ENCODE measurements around the gene ATP9A.
"Not testable (repeated sequence)": the region's sequence is repeated elsewhere in the genome, so short reads cannot be mapped to it uniquely, and the experiment has no call there.

ATP9A gene

DNA sequence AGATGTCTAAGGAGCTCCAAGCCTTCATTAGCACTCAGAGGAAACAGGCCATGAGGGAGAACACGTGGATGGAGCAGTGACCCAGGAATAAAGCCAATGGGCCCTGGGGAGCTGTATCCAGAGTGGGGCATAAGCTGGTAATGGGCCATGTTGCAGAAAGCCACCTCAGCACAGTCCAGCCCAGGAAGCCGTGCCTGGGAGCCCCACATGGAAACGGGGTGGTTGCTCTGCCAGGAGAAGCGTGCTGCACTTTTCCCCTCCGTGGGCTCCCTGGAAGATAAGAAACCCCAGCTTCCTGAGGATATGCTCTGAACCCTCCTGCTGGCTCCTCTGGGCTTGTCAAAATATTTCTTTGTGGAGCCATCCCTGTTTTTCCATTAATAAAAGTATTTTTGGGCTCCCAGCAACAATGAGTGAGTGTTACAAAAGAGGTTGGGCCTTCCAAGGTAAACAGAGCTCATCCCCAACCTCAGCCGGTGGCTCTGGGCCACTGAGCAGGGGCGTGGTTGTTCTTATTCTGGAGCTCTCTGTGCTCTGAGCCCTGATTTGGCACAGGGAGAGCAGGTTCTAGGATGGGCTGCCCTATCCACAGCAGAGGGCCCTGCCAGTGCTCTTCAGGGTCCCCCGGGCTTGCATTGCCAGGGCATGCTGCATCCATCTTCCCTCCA lies 194.5 kb downstream of the ATP9A start:
- Histone ChIP-seq H3K4me1 (ENCODE audit: control insufficient read depth, insufficient read depth, low read length, poor library complexity, severe bottlenecking) (no peaks in the 10 kb centered on the region), H3K36me3 (ENCODE audit: control insufficient read depth, insufficient read depth, low read length) (no peaks in the 10 kb centered on the region), H3K4me3 (ENCODE audit: insufficient read depth, low read depth, low read length, poor library complexity, severe bottlenecking) (no peak overlapping the region), H3K27me3 (replicated peaks; ENCODE audit: control insufficient read depth, insufficient read depth, low read length, poor library complexity, severe bottlenecking) (no peaks in the 10 kb centered on the region), H3K27ac (ENCODE audit: insufficient read depth, low read length, poor library complexity, severe bottlenecking) (no peak overlapping the region), H3K9me3 (ENCODE audit: control insufficient read depth, low read length) (no peaks in the 10 kb centered on the region)
- no peak for DNase-seq

DNA sequence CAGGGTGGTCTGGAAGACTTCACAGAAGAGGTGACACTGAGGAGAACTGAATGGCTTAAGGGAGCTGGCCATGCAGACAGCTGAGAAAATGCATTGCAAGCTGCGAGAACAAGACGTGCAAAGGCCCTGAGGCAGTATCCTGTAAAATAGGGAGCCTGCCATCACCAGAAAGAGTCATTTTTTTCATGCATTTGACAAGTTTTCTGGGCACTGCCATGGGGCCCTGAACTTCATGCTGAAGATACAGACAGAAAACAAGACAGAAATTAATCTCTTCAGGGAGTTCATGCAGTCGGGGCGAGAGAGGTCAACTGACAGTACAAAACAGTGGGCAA lies 196.8 kb downstream of the ATP9A start:
- no peak for DNase-seq
- H3K36me3 ChIP-seq (ENCODE audit: control insufficient read depth, insufficient read depth, low read length), result no peaks in the 10 kb centered on the region
- no peak overlapping the region for H3K27ac ChIP-seq (ENCODE audit: insufficient read depth, low read length, poor library complexity, severe bottlenecking)
- H3K4me3 ChIP-seq (ENCODE audit: insufficient read depth, low read depth, low read length, poor library complexity, severe bottlenecking), result no peak overlapping the region
- H3K9me3 ChIP-seq (ENCODE audit: control insufficient read depth, low read length), result no peaks in the 10 kb centered on the region
- no peaks in the 10 kb centered on the region for H3K4me1 ChIP-seq (ENCODE audit: control insufficient read depth, insufficient read depth, low read length, poor library complexity, severe bottlenecking)
- H3K27me3 ChIP-seq (replicated peaks; ENCODE audit: control insufficient read depth, insufficient read depth, low read length, poor library complexity, severe bottlenecking), result no peaks in the 10 kb centered on the region

DNA sequence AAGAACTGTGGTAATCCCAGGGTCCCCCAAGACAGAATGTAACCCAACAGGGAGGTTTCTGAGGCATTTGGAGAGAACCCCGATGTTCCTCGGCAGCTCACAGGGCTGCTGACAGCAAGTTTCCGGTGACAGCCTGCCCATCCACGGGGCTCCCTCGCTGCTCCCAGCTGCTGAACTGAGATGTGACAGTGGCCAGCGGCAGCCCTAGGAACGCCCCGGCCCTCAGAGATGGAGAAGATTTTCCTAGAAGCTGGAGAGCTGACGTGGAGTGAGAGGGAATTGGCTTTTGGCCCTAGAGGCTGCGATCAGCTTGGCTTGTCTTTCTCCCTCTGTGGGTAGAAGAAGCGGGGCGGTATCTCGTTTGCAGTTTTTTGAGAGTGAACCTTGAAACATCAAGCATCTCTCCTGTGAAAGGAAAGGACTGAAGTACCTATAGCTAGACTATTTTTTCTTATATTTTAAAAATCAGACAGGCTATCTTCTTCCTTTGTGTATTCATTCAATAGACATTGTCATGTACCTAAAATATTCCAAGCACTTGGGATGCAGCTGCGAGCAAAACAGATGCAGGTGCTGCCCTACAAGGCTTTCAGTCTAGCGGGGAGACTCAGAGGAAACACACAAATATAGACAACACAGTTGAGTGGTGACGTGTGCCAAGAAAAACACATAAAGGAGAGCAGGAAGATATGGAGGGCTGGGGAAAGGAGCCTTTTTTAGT lies 197.3 kb downstream of the ATP9A start:
- Histone ChIP-seq H3K9me3 (ENCODE audit: control insufficient read depth, low read length) (no peaks in the 10 kb centered on the region), H3K27ac (ENCODE audit: insufficient read depth, low read length, poor library complexity, severe bottlenecking) (no peak overlapping the region), H3K27me3 (replicated peaks; ENCODE audit: control insufficient read depth, insufficient read depth, low read length, poor library complexity, severe bottlenecking) (no peaks in the 10 kb centered on the region), H3K4me1 (ENCODE audit: control insufficient read depth, insufficient read depth, low read length, poor library complexity, severe bottlenecking) (no peaks in the 10 kb centered on the region), H3K36me3 (ENCODE audit: control insufficient read depth, insufficient read depth, low read length) (no peaks in the 10 kb centered on the region), H3K4me3 (ENCODE audit: insufficient read depth, low read depth, low read length, poor library complexity, severe bottlenecking) (no peak overlapping the region)
- DNase-seq, result no peak

DNA sequence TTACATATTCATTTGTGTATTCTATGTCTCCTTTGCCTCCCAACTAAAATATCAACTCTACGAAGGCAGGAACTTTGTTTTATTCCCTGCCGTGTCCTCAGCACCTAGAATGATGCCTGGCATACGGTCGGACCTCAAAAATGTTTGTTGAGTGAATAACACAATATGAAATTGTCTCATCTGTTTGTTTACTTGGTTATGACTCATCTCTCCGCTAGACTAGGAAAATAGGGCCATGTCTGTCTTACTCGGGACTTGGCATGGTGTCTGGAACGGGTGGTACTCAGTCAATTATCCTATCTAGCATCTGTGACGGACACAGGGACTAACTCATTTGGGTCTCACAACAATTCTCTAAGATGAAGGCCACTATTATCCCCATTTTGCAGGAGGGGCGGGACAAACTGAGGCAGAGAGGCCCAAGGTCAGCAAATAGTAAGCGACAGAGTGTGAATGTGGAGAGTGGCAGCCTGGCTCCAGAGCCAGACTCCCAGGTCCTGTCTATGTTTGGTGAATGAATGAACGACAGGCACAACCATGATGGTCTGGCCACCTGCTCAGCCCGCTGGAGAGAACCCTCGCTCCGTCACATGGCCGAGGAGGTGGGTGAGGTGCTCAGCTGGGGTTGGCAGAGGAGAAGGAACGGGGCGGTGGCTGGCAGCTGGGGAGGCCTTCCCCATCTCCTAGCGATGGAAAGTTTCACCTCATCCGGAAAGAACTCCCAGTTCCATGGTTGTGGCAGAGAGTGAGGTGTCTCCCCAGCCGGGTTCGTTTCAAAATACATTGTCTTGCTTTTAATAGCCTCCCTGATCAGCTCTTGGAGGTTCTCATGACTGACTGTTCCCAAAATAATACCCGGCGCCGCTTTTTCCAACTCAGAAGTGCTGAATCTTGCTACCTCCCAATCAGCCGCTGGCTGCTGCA lies 198.1 kb downstream of the ATP9A start:
- no peaks in the 10 kb centered on the region for H3K27me3 ChIP-seq (replicated peaks; ENCODE audit: control insufficient read depth, insufficient read depth, low read length, poor library complexity, severe bottlenecking)
- H3K4me3 ChIP-seq (ENCODE audit: insufficient read depth, low read depth, low read length, poor library complexity, severe bottlenecking), result no peak overlapping the region
- H3K36me3 ChIP-seq (ENCODE audit: control insufficient read depth, insufficient read depth, low read length), result no peaks in the 10 kb centered on the region
- H3K4me1 ChIP-seq (ENCODE audit: control insufficient read depth, insufficient read depth, low read length, poor library complexity, severe bottlenecking), result no peaks in the 10 kb centered on the region
- DNase-seq, result no peak
- H3K9me3 ChIP-seq (ENCODE audit: control insufficient read depth, low read length), result no peaks in the 10 kb centered on the region
- H3K27ac ChIP-seq (ENCODE audit: insufficient read depth, low read length, poor library complexity, severe bottlenecking), result no peak overlapping the region

DNA sequence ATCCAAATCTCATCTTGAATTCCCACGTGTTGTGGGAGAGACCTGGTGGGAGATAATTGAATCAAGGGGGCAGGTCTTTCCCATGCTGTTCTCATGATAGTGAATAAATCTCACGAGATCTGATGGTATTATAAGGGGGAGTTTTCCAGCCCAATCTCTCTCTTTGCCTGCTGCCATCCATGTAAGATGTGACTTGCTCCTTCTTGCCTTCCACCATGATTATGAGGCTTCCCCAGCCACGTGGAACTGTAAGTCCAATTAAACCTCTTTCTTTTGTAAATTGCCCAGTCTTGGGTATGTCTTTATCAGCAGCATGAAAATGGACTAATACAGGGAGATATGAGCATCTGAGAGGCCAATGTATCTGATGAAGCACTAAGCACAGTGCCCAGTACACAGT lies 199.7 kb downstream of the ATP9A start:
- not testable (repeated sequence) for H3K4me3 ChIP-seq (ENCODE audit: insufficient read depth, low read depth, low read length, poor library complexity, severe bottlenecking); H3K27ac ChIP-seq (ENCODE audit: insufficient read depth, low read length, poor library complexity, severe bottlenecking)

DNA sequence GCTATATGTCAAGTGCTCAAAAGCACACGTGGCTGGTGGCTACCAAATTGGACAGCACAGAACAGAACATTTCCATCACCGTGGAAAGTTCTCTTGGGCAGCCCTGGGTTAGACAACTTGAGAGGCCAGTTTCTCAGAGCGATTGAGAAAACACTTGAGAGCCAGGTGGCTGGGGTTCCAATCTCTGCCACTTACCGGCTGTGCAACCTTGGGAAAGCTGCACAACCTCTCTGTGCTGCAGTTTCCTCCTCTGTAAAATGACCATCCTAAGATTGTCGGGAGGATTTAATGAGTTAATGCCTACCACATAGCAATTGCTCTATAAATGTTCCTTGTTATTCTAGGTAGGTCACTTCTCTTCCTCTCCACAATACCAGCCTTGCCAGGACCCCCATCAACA lies 200.6 kb downstream of the ATP9A start:
- no peaks in the 10 kb centered on the region for H3K36me3 ChIP-seq (ENCODE audit: control insufficient read depth, insufficient read depth, low read length)
- H3K4me3 ChIP-seq (ENCODE audit: insufficient read depth, low read depth, low read length, poor library complexity, severe bottlenecking), result no peak overlapping the region
- H3K4me1 ChIP-seq (ENCODE audit: control insufficient read depth, insufficient read depth, low read length, poor library complexity, severe bottlenecking), result peaks cover 6% of the 10 kb centered on the region
- no peaks in the 10 kb centered on the region for H3K9me3 ChIP-seq (ENCODE audit: control insufficient read depth, low read length)
- DNase-seq, result no peak
- no peak overlapping the region for H3K27ac ChIP-seq (ENCODE audit: insufficient read depth, low read length, poor library complexity, severe bottlenecking)
- H3K27me3 ChIP-seq (replicated peaks; ENCODE audit: control insufficient read depth, insufficient read depth, low read length, poor library complexity, severe bottlenecking), result peaks cover 8% of the 10 kb centered on the region

More for the DNA sequence above, 199.7 kb downstream of the ATP9A start:
- DNase-seq; H3K9me3 ChIP-seq (ENCODE audit: control insufficient read depth, low read length); H3K4me1 ChIP-seq (ENCODE audit: control insufficient read depth, insufficient read depth, low read length, poor library complexity, severe bottlenecking); H3K27me3 ChIP-seq (replicated peaks; ENCODE audit: control insufficient read depth, insufficient read depth, low read length, poor library complexity, severe bottlenecking); H3K36me3 ChIP-seq (ENCODE audit: control insufficient read depth, insufficient read depth, low read length): not testable (repeated sequence)

DNA sequence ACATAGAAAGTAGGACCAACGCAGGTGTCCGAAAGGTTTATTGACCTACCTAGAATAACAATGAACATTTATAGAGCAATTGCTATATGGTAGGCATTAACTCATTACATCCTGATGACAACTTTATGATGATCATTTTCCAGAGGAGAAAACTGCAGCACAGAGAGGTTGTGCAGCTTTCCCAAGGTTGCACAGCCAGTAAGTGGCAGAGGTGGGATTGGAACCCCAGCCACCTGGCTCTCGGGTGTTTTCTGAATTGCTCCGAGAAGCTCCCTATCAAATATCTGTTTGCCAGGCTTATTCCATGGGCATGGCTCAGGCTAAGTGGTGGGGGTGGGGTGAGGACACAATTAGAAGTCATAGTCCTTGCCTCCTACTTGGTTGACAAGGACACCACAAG lies 201.6 kb downstream of the ATP9A start:
- no peak for DNase-seq
- Histone ChIP-seq H3K27me3 (replicated peaks; ENCODE audit: control insufficient read depth, insufficient read depth, low read length, poor library complexity, severe bottlenecking) (peaks cover 18% of the 10 kb centered on the region), H3K4me1 (ENCODE audit: control insufficient read depth, insufficient read depth, low read length, poor library complexity, severe bottlenecking) (peaks cover 14% of the 10 kb centered on the region)

DNA sequence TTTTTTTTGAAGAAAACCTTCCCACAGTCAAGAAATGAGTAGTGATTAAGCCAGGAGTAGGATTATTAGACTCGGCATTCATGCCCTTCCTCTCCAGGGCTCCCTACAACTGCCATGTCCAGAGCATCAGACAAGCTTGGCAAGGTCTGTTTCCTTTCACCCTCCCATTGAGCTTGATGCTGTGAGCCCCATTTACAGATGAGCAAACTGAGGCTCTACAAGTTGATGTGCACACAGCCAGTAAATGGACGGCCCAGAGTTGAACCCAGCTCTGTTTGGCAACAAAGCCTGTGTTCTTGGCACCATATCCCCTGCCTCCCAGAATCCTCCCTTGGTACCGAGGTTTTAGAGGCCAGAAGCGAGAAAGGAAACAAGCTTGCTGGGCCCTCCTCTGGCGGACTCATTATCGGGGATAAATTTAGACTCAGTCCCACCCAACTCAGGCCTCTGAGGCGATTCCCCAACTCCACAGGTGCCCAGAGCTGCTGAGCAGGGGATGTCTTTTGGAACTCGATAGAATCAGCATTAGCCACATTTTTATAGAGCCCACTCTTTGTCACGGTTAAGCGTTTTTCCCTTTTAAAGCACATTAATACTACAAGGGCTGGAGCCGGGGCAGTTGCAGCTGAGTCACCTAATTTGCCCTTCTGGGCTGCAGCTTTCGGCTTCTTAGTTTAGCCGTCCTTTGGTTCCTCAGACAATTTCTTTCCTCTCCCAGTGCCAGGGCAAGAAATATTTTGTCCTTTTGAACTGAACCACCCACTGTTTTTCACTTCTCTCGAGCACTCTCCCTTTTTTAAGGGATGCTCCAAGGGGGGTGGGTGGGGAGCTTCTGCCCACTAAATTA lies 202.7 kb downstream of the ATP9A start:
- Histone ChIP-seq H3K9me3 (ENCODE audit: control insufficient read depth, low read length) (no peaks in the 10 kb centered on the region), H3K27me3 (replicated peaks; ENCODE audit: control insufficient read depth, insufficient read depth, low read length, poor library complexity, severe bottlenecking) (peaks cover 29% of the 10 kb centered on the region), H3K4me1 (ENCODE audit: control insufficient read depth, insufficient read depth, low read length, poor library complexity, severe bottlenecking) (peaks cover 20% of the 10 kb centered on the region), H3K27ac (ENCODE audit: insufficient read depth, low read length, poor library complexity, severe bottlenecking) (no peak overlapping the region), H3K4me3 (ENCODE audit: insufficient read depth, low read depth, low read length, poor library complexity, severe bottlenecking) (no peak overlapping the region), H3K36me3 (ENCODE audit: control insufficient read depth, insufficient read depth, low read length) (no peaks in the 10 kb centered on the region)
- no peak for DNase-seq

More for the DNA sequence above, 201.6 kb downstream of the ATP9A start:
- Histone ChIP-seq H3K36me3 (ENCODE audit: control insufficient read depth, insufficient read depth, low read length) (no peaks in the 10 kb centered on the region), H3K27ac (ENCODE audit: insufficient read depth, low read length, poor library complexity, severe bottlenecking) (no peak overlapping the region), H3K9me3 (ENCODE audit: control insufficient read depth, low read length) (no peaks in the 10 kb centered on the region), H3K4me3 (ENCODE audit: insufficient read depth, low read depth, low read length, poor library complexity, severe bottlenecking) (no peak overlapping the region)

DNA sequence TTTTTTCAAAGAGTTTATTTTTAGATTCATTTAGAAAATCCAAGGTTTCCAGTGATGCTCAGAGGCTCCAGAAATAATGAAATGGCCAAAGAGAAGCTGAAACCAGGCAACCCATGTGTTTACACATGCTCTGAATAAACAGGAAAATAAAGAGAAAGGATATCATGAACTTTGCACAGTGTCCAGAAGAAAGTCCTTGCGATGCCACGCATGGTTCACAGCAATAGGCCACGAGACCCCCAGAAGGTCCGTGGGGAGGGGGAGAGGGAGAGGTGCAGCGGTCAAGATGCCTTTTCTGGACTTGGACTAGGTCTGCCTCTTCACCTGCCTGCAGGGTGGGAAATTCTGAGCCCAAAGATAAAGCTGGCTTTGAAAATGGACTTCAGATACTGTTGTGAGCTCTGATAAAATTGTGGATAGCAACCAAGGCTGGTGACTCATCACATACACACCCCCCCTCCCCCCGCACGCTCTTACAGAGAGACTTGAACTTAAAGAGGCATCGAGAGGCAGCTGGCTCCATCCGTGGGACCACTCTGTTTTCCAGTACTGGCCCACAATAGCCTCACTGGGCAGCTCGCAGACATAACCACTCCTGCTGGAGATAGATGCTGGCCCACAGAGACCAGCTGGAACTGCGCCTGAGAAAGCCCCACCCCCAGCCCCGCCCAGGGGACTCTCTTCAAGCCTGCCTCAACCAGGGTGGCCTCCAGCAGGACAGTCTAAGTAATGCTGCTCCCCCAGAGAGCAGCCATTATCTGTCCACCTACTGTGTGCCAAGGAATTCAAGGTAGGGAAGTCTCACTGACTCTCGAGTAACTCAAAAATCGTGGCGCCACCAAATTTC lies 204.5 kb downstream of the ATP9A start:
- H3K4me3 ChIP-seq (ENCODE audit: insufficient read depth, low read depth, low read length, poor library complexity, severe bottlenecking), result no peak overlapping the region
- peaks cover 47% of the 10 kb centered on the region for H3K27me3 ChIP-seq (replicated peaks; ENCODE audit: control insufficient read depth, insufficient read depth, low read length, poor library complexity, severe bottlenecking)
- no peaks in the 10 kb centered on the region for H3K36me3 ChIP-seq (ENCODE audit: control insufficient read depth, insufficient read depth, low read length)
- H3K27ac ChIP-seq (ENCODE audit: insufficient read depth, low read length, poor library complexity, severe bottlenecking), result no peak overlapping the region
- no peak for DNase-seq
- peaks cover 20% of the 10 kb centered on the region for H3K4me1 ChIP-seq (ENCODE audit: control insufficient read depth, insufficient read depth, low read length, poor library complexity, severe bottlenecking)
- no peaks in the 10 kb centered on the region for H3K9me3 ChIP-seq (ENCODE audit: control insufficient read depth, low read length)
